Measurements from ENCODE around the gene CDH13.

CDH13 gene

GRCh38 chr16:82835487-82836155, 208.9 kb downstream of the CDH13 start:
- no peak for TF ChIP-seq POLR2A (IDR thresholded peaks at IDR 0.05; ENCODE audit: low read depth, low read length)
- no peak for DNase-seq (ENCODE audit: insufficient read length, low spot score)
- FAIRE-seq = no peak

- TF ChIP-seq POLR2A (IDR thresholded peaks at IDR 0.05; ENCODE audit: low read depth, low read length) = no peak
- FAIRE-seq = no peak
- DNase-seq (ENCODE audit: insufficient read length, low spot score) = no peak
Measured at GRCh38 chr16:82841108-82841507, 214.3 kb downstream of the CDH13 start.

GRCh38 chr16:82843606-82844271, 217.0 kb downstream of the CDH13 start:
- FAIRE-seq (no peak), DNase-seq (ENCODE audit: insufficient read length, low spot score) (no peak)
- no peak for TF ChIP-seq POLR2A (IDR thresholded peaks at IDR 0.05; ENCODE audit: low read depth, low read length)

- FAIRE-seq = no peak
- no peak for DNase-seq (ENCODE audit: insufficient read length, low spot score)
- no peak for TF ChIP-seq POLR2A (IDR thresholded peaks at IDR 0.05; ENCODE audit: low read depth, low read length)
Measured at GRCh38 chr16:82845116-82845515, 218.3 kb downstream of the CDH13 start.

DNA sequence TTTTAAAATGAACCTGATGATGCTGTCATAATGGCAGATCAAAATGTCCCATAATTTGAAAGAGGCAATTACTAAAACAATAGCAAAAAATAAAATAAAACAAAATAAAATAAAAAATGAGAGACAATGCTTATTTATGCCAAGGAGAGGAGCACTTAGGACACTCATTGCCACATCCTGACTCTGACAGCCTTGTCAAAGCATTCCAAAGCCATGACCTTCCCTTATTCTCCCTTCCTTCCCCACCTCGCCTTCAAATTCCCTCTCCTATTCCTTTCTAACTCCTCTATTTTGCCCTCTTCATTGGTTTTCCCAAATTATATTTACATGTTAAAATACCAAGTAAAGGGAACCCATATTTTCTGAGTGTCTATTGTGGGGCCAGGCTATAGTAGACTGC, 220.0 kb downstream of the CDH13 start:
- no peak for DNase-seq (ENCODE audit: insufficient read length, low spot score)
- TF ChIP-seq POLR2A (IDR thresholded peaks at IDR 0.05; ENCODE audit: low read depth, low read length) = no peak
- FAIRE-seq = no peak

GRCh38 chr16:82848013-82848412, 221.2 kb downstream of the CDH13 start:
- DNase-seq (ENCODE audit: insufficient read length, low spot score) (no peak), FAIRE-seq (no peak)
- TF ChIP-seq POLR2A (IDR thresholded peaks at IDR 0.05; ENCODE audit: low read depth, low read length) = no peak

DNA sequence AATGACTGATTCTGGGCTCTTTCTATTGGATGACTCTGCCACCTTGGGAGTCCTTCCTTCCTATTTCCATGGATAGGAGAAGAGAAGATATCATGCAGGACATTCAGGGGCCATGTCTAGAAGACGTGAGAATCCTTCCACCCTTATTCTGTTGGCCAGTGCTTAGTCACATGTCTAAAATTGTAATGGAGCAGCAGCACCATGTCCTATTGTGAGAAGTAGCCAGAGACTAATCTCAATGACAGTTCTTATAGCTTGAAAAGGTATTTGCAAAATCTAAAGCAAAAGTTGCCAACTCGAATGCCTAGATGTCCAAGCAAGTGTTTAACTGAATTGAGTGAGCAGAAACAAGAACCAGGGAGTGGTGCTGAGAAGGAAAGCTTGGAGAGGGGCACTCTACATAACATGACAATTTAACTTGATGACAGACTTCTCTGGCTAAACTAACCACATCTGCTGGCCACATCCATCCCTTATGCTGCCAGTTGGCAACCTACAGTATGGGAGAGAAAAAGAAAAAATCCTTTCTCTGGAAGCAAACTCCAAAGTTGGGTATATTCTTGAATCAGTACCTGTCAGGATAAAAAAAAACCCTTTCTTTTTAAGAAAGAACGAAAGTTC, 225.7 kb downstream of the CDH13 start:
- TF ChIP-seq POLR2A (IDR thresholded peaks at IDR 0.05; ENCODE audit: low read depth, low read length) = no peak

GRCh38 chr16:82855471-82855870, 228.7 kb downstream of the CDH13 start:
- FAIRE-seq = no peak
- DNase-seq (ENCODE audit: insufficient read length, low spot score) = no peak
- no peak for TF ChIP-seq POLR2A (IDR thresholded peaks at IDR 0.05; ENCODE audit: low read depth, low read length)

More for the DNA sequence above, 225.7 kb downstream of the CDH13 start:
- no peak for DNase-seq (ENCODE audit: insufficient read length, low spot score)
- FAIRE-seq = no peak

DNA sequence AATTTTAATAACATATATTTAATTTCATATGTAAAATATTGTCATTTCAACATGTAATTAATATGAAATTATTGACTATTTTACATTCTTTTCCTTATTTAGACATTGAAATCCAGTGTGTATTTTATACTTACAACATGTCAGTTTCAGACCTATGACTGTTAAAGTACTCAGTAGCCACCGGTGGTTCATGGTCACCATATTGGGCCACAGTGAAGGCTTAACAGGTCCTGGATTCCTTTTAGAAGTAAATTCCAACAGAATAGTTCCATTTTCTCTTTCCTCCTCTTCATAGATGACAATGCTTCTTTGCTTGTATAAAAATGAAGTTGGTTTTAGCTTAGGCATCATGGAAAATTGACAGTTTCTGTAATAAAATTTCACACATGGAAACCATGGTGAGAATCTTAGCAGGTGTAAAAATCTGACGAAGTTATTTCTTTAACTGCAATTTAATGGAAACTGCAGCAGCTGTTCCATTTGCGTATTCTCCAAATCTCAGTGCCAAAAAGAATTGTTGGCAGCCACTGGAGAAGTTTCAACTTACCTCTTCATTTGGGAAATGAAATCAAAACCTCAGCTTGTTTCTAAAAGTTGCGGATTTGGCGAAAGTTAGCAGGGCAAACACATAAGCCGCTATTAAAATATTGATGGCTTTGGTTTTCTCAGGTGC, 231.1 kb downstream of the CDH13 start:
- FAIRE-seq = no peak

DNA sequence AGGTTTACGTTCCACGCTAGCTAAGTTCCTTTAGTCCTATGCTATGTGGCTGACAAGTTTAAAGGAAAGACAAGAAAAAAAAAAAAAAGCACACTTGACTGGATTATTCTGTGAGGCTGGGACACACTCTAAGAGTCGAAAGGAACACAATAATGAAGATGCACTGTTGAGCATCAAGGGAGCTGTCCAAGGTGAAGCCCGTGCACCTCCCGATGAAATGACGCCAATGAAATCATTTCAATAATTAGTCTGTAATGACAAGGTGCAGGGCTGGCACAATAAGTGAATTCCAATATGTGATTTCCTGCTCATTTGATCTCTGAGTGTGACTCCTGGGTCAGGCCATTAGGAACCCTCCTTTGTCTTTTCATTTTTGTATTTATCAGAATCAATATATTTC, 232.9 kb downstream of the CDH13 start:
- no peak for TF ChIP-seq POLR2A (IDR thresholded peaks at IDR 0.05; ENCODE audit: low read depth, low read length)
- DNase-seq (ENCODE audit: insufficient read length, low spot score) (no peak), FAIRE-seq (no peak)

More for the DNA sequence above, 231.1 kb downstream of the CDH13 start:
- DNase-seq (ENCODE audit: insufficient read length, low spot score) = no peak
- no peak for TF ChIP-seq POLR2A (IDR thresholded peaks at IDR 0.05; ENCODE audit: low read depth, low read length)

DNA sequence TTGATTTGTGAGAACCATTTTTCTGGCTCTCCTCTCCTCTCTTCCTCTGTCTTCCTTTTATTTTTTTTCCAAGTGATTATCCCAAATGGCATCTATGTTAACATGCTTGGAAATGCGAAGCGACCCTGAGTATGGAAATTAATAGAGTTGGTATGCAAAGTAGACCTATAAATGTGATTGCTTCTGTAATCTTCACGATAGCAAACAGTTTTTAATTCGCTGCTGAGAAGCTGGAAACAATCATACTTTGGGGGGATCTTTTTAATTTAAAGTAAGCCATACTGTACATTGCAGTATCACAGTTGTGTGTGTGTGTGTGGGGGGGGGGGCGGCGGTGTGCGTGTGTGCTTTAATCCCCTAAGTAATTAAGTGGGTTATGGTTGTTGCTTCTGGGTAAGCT, 233.3 kb downstream of the CDH13 start:
- FAIRE-seq = no peak

DNA sequence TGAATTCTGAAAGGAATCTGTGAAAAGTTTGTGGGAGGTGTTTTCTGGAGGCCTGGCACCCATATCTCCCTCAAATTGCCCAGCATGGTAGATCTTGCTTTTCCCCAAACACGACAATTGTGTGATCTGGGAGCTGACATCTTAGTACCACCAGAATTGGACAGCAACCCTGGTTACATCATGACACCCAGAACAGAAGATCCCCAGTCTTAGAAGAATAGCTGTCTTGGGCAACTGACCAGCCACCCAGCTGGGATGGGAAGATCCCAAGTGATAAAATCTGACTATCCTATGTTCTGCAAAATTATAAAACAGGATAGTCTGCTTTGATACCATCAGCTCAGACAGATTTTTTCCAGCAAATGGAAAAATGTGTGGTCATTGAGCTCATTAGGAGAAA, 235.3 kb downstream of the CDH13 start:
- DNase-seq (ENCODE audit: insufficient read length, low spot score) = no peak
- FAIRE-seq = no peak
- TF ChIP-seq POLR2A (IDR thresholded peaks at IDR 0.05; ENCODE audit: low read depth, low read length) = no peak

More for the DNA sequence above, 233.3 kb downstream of the CDH13 start:
- DNase-seq (ENCODE audit: insufficient read length, low spot score) = no peak
- no peak for TF ChIP-seq POLR2A (IDR thresholded peaks at IDR 0.05; ENCODE audit: low read depth, low read length)

DNA sequence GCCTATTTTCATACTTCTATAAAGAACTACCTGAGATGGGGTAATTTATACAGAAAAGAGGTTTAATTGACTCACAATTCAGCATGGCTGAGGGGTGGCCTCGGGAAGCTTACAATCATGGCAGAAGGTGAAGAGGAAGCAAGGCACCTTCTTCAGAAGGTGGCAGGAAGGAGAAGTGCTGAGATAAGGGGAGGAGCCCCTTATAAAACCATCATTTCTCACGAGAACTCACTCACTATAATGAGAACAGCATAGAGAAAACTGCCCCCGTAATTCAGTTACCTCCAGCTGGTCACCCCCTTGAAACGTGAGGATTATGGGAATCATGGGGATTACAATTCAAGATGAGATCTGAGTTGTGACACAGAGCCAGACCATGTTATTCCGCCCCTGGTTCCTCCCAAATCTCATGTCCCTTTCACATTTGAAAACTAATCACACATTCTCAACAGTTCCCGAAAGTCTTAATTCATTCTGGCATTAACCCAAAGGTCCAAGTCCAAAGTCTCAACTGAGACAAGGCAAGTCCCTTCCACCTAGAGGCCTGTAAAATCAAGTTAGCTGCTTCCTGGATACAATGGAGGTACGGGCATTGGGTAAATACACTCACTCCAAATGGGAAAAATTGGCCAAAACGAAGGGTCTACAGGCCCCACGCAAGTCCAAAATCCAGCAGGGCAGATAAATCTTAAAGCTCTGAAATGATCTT, 237.7 kb downstream of the CDH13 start:
- no peak for TF ChIP-seq POLR2A (IDR thresholded peaks at IDR 0.05; ENCODE audit: low read depth, low read length)
- FAIRE-seq = no peak
- no peak for DNase-seq (ENCODE audit: insufficient read length, low spot score)

DNA sequence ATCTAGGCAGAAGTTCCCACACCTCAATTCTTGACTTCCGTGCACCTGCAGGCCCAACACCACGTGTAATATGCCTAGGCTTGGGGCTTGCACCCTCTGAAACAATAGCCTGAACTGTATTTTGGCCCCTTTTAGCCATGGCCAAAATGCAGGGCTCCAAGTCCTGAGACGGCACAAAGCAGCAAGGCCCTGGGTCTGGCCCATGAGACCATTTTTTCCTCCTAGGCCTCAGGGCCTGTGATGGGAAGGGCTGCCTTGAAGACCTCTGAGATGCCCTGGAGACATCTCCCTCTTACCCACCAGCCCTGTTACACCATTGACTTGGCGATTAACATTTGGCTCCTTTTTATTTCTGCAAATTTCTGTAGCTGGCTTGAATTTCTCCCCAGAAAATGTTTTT, 238.6 kb downstream of the CDH13 start:
- FAIRE-seq (no peak), DNase-seq (ENCODE audit: insufficient read length, low spot score) (no peak)
- no peak for TF ChIP-seq POLR2A (IDR thresholded peaks at IDR 0.05; ENCODE audit: low read depth, low read length)

All from H54 (cell line).